Amygdala (tissue), 56 donors: ENCODE data around the gene CACTIN.
"Not testable (repeated sequence)": the region's sequence is repeated elsewhere in the genome, so short reads cannot be mapped to it uniquely, and the experiment has no call there.

Experiments used
- DNase-seq, 56 donors: peaks; one replicate each; lab custom pipeline; 2025; lab: John Stamatoyannopoulos, UW

Gene CACTIN

GRCh38 chr19:3648037-3648905 is 21.7 kb upstream of the CACTIN start:
- no peak for DNase-seq

DNA sequence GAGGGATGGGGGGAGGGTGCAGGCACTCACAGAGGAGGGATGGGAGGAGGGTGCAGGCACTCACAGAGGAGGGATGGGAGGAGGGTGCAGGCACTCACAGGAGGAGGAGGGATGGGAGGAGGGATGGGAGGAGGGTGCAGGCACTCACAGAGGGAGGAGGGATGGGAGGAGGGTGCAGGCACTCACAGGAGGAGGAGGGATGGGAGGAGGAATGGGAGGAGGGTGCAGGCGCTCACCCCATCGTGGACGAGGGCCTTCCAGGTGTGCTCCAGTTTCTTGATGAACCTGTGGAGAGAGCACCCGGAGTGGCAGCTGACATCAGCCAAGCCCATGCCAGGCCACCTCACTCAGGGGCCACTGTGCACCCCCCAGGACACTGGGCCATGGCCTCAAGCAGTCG is 20.5 kb upstream of the CACTIN start:
- not testable (repeated sequence) for DNase-seq

- no peak for DNase-seq
These were observed 19.9 kb upstream of the CACTIN start for GRCh38 chr19:3646336-3647092.

DNA sequence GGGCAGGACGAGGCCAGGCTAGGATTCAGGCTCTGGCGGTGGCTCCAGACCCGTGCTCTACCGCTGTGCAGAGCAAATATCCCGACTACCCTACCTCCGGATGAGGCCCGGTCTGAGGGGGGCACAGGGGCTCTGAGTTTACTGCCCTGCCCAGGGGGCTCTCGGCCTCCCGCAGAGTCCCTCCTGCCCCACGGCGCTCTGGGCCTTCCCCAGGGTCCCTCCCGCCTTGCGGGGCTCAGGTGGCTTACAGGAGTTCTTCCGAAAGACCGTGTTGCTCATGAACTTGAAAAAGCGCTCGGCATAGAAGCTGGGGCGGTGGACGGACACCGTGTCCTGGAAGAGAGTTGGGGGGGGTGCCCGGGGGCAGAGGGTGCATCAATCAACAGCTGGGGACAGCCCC is 19.1 kb upstream of the CACTIN start:
- no peak for DNase-seq

- peak in 1 of 56 donors; percentile 62 for DNase-seq
These were observed 18.4 kb upstream of the CACTIN start for GRCh38 chr19:3645067-3645396.

DNA sequence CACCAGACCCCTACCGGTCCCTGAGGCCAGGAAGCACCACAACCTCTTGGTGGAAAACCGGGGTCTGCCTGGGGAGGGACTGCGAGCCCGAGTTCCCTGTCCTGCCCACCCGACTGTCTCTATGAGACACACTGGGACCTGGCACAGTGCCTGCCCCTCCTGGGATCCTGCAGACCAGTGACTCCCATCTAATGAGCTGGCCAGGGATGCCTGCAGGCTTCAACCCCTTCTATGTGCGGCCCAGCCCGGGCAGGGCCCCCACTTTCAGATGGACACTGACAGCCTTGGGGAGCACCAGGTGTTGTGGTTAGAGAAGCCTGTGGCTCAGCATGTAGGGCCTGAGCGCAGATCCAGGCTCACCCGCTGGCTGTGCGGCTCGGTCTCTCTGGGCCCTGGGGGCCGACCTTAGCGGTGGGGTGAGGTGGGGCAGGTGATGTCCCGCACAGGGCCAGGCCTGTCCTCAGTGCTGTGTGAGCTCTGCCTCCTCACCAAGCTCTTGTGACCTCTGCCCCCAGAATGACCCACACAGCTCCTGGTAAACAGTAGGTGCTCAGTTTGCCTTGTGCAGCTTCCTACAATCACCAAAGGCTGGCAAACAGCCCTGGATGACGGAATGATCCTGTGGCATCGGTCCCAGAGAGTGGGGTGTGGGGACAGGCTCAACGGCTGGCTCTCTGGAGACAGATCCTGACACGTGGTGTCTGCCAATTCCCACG is 17.9 kb upstream of the CACTIN start:
- peak; percentile 37 to 98 (median 88) for DNase-seq

GRCh38 chr19:3643674-3644313 is 17.2 kb upstream of the CACTIN start:
- DNase-seq = no peak

- DNase-seq = peak in 6 of 56 donors; percentile 15 to 66 (median 24)
These were observed 16.5 kb upstream of the CACTIN start for GRCh38 chr19:3642987-3643673.

DNA sequence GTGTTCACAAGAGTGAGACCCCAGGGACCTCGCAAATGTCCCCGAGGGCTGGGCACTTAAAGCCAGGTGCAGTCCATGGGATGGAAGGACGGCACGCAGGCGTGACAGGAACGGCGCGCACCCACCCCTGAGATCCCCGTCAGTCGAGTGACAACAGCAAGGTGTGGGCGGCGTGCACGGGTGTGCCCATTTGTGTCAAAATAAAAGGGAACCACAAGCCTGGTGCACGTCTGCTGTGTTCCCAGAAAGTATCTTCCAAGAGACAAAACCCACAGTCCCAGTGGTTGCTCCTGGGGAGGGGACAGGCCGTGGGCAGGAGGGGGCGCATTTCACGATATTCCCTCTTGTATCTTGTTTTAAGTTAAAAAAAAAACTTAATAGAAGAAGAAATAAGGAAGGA is 15.7 kb upstream of the CACTIN start:
- peak in 10 of 56 donors; percentile 2 to 41 (median 17) for DNase-seq

- no peak for DNase-seq
These were observed 15.1 kb upstream of the CACTIN start for GRCh38 chr19:3641515-3642269.

DNA sequence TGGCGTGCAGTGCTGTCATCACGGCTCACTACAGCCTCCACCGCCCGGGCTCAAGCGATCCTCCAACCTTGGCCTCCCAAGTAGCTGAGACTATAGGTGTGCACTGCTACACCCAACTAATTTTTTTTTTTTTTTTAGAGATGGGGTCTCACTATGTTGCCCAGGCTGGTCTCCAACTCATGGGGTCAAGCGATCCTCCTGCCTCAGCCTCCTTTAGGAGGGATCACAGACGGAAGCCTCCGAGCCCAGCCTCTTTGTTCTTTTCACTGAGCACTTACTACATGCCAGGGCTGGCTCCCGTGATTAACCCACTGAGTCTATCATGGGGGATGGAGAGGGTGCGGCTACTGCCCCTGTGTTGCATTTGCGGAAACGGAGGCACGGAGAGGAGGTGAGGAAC is 12.9 kb upstream of the CACTIN start:
- DNase-seq = no peak

- no peak for DNase-seq
These were observed 11.9 kb upstream of the CACTIN start for GRCh38 chr19:3638208-3639193.

DNA sequence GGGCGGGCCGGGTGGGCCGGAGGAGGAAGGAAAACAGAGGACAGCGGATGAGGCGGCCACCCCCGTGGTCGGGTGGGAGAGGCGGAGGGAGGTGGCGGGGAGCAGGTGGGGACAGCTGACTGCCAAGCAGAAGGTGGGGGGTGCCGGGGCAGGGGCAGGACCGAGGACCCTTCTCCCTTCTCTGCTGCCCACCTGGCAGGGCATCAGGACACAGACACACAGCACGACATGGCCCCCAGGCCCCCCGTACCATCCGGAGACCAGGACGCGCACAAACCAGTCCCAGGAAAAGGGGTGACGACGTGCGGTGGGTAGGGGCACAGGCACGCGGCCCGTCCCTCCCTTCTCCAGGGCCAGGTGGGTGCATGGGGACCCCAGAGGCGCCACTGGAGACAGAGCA is 11.0 kb upstream of the CACTIN start:
- DNase-seq = no peak

DNA sequence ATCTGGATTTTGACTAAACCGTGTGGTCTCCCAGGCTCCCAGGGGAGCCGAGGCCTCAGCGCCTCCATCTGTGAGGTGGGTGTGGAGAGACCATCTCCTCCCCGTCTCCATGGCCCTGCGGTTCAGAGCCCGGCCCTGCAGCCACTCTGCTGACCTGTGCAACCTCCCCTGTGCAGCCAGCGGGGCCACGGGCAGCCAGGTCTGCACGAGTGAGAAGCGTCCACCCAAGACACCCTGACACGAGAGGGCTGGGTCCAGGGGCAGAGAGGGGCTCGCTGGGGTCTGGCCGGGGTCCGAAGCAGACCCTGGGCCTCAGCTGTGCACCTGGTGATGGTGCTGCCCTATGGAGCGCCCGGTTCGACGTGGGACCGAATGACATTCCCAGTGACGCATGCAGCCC is 10.4 kb upstream of the CACTIN start:
- DNase-seq = no peak

DNA sequence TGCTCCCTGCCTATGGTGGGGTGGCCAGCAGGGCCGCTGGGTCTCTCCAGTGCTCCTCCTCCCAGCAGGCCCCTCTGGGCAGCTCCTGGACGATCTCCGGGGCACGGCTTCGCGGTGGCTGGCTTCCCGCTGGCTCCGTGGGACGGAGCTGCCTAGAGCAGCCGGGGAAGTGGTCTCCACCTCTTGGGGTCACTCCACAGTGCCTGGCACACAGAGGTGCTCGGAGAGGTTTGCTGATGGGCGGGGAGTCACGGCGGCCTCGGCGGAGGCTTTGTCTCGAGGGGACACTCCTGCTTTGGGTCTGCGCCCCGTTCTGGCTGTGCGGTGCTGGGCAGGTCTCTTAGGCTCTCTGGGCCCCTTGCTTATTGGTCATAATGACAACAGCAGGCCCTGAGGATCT is 9.9 kb upstream of the CACTIN start:
- DNase-seq = no peak

GRCh38 chr19:3634496-3635045 is 8.0 kb upstream of the CACTIN start:
- DNase-seq = no peak

DNA sequence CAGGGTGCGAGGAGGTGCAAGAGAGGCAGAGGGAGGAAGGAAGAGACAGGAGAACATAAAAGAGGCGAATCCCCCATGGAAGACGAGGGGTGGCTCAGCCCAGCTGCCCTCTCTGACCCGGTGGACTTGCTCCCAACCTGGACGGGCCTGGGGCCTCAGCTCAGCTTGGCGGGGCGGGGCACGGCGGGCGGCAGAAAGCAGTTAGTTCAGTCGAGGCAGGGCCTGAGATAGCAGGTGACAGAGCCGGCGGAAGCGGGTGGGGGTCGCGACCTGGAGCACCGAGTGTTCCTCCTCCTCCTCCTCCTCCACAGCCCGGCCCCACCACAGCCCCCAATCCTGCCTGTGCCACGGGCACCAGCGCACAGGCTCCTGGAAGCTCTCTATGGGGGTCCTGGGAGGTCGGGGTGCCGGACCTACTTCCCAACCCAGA is 7.0 kb upstream of the CACTIN start:
- DNase-seq = no peak
